GM06990 (cell line): Measurements from ENCODE around the gene IRX1.

Source experiments
- DNase-seq: peaks from one replicate; pipeline ENCODE4 v3.0.0-alpha.2; 2011; ENCODE audit not compliant: insufficient read length; ENCODE audit errors: extremely low read depth
- H3K27me3 ChIP-seq: replicated peaks from 2 replicates; pipeline ENCODE4 v1.6.0; 2011; ENCODE audit warnings: low read length; ENCODE audit not compliant: control insufficient read depth, insufficient read depth
- H3K36me3 ChIP-seq: 2 replicates; pipeline ENCODE4 v1.5.1; 2011; ENCODE audit warnings: low read length; ENCODE audit not compliant: control insufficient read depth, insufficient read depth
- H3K4me3 ChIP-seq: replicated peaks from 2 replicates; pipeline ENCODE4 v1.5.1; 2011; ENCODE audit warnings: low read depth, mild to moderate bottlenecking, control low read depth, low read length
- CTCF ChIP-seq: IDR thresholded peaks from 2 replicates; pipeline ENCODE4 v1.5.1; 2011; ENCODE audit warnings: low read length, control low read depth, mild to moderate bottlenecking, inconsistent platforms; ENCODE audit not compliant: insufficient read depth, poor library complexity, severe bottlenecking

The IRX1 gene

GRCh38 chr5:3607541-3608181, 12.0 kb downstream of the IRX1 start:
- no peaks in the 10 kb centered on the region for H3K36me3 ChIP-seq
- TF ChIP-seq CTCF = no peak
- no peak for DNase-seq
- H3K27me3 ChIP-seq = no peaks in the 10 kb centered on the region
- H3K4me3 ChIP-seq = no peak overlapping the region

GRCh38 chr5:3609120-3609681, 13.6 kb downstream of the IRX1 start:
- no peak for TF ChIP-seq CTCF
- Histone ChIP-seq H3K36me3 (no peaks in the 10 kb centered on the region), H3K4me3 (no peak overlapping the region), H3K27me3 (no peaks in the 10 kb centered on the region)
- DNase-seq = no peak

GRCh38 chr5:3612591-3613042, 17.0 kb downstream of the IRX1 start:
- Histone ChIP-seq H3K27me3 (no peaks in the 10 kb centered on the region), H3K4me3 (no peak overlapping the region), H3K36me3 (no peaks in the 10 kb centered on the region)
- DNase-seq = no peak
- no peak for TF ChIP-seq CTCF

- TF ChIP-seq CTCF = no peak
- Histone ChIP-seq H3K27me3 (no peaks in the 10 kb centered on the region), H3K4me3 (no peak overlapping the region), H3K36me3 (no peaks in the 10 kb centered on the region)
- DNase-seq = no peak
Measured at GRCh38 chr5:3613726-3614125, 18.1 kb downstream of the IRX1 start.

- DNase-seq = no peak
- TF ChIP-seq CTCF = no peak
- Histone ChIP-seq H3K27me3 (no peaks in the 10 kb centered on the region), H3K4me3 (no peak overlapping the region), H3K36me3 (no peaks in the 10 kb centered on the region)
Measured at GRCh38 chr5:3615217-3615616, 19.6 kb downstream of the IRX1 start.
